Ovary (tissue), 3 donors: ENCODE measurements around the gene MAIP1.

Source experiments
- POLR2A ChIP-seq: fragments of 450-650 bp; IDR thresholded peaks from one replicate; pipeline ENCODE4 v1.6.1; 2017; ENCODE audit warnings: antibody characterized with exemption, mild to moderate bottlenecking, moderate library complexity
- TF ChIP-seq, protein P1 (sequence below), 3 donors: fragments of 450-650 bp in 2 of 3; fragments of 200-600 bp in 1 of 3; IDR thresholded peaks; one replicate each; pipeline versions ENCODE4 v1.5.1 to v1.8.0; 2016 to 2022; ENCODE audit warnings: antibody characterized with exemption in 3 of 3, mild to moderate bottlenecking in 1 of 3
- donor health status: DM: no; HTN: no; CAD: no.

DNA sequence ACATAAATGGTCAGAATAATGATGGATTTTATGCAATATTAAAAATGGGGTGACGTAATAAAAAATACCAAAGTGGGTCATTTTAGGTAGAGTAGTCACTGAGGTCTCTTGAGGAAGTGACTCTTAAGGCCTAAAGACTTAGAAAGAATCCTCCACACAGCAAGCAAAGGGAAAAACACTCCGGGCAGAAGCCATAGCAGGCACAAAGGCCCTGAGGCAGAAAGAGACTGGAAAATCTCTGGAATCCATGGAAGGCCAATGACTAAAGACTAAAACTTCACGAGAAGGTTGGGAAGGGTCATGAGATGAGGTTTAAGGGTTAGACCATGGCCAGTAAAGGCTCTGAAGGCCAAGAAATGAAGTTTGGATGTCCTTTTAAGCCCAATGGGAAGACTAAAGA is 36.9 kb downstream of the MAIP1 start:
- TF ChIP-seq, protein P1, sequence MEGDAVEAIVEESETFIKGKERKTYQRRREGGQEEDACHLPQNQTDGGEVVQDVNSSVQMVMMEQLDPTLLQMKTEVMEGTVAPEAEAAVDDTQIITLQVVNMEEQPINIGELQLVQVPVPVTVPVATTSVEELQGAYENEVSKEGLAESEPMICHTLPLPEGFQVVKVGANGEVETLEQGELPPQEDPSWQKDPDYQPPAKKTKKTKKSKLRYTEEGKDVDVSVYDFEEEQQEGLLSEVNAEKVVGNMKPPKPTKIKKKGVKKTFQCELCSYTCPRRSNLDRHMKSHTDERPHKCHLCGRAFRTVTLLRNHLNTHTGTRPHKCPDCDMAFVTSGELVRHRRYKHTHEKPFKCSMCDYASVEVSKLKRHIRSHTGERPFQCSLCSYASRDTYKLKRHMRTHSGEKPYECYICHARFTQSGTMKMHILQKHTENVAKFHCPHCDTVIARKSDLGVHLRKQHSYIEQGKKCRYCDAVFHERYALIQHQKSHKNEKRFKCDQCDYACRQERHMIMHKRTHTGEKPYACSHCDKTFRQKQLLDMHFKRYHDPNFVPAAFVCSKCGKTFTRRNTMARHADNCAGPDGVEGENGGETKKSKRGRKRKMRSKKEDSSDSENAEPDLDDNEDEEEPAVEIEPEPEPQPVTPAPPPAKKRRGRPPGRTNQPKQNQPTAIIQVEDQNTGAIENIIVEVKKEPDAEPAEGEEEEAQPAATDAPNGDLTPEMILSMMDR (IDR thresholded peaks at IDR 0.05), result no peak
- no peak for TF ChIP-seq POLR2A
